C4-2B (cell line): ENCODE data around the gene FAM98B.

Source experiments
- CTCF ChIP-seq: fragments of 450-650 bp; conservative IDR thresholded peaks from 2 replicates; pipeline ENCODE4 v1.5.1; 2017; ENCODE audit warnings: mild to moderate bottlenecking
- ZFX ChIP-seq: fragments of 450-650 bp; IDR thresholded peaks from 2 replicates; pipeline ENCODE4 v1.6.1; 2017

DNA sequence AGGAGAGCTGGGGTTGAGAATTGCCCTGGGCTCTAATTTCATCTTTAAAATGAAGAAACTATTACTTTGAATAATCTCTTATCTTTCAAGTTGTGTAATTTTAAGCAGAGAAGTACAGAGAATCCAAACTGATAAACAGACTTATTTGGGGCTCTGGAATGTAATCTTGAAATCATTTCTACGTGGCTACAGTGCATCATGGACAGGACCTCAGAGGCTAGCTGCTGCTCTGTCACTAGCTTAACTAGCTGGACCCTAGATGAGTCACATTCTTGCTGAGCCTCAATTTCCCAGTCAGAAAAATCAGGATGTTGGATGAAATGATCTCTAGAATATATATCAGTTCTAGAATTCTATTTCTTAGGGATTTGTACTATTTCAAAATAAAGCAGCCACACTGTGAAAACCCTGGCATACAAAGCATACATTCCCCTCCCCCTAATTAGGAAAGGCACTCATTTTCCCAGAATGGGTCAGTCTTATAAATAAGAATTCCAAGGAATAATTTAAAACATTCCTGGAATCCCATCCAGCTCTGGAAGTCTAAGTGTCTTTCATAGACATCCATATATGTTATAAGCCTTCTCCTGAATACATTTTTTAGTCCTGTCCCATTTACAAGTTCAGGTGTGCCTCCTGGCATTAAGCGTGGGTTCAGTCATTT lies 63.5 kb downstream of the FAM98B start:
- no peak for TF ChIP-seq CTCF
- TF ChIP-seq ZFX = no peak
